ENCODE data around the gene MLN. TPM values are rescaled to one million over a fixed set of nuclear protein-coding genes. Genes with fewer than 3 reads are reported as not detected.

Gene MLN
- polyA plus RNA-seq, 1 donor from 2014 or later: not detected

DNA sequence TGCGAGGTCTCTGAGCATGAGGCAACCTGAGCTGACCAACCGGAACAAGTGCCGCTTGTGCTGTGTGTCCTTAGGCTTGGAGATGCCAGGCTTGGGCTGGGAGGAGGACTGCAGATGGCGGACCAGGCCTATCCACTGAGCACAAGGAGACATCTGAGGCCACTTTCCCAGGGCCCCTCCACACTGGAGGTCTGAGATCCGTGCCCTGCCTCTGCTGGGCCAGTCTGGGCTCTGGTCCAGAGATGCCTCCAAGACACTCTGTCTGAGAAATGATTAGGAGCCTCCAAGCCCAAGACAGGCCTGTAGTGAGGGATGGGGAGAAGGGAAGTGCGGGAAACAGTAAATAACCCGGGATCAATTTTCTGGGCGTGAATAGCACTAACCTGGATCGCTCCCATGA, 3.0 kb upstream of the MLN start:
- Histone ChIP-seq H4K20me1 (ENCODE audit: insufficient read depth) (no peaks in the 10 kb centered on the region), H3K36me3 (ENCODE audit: insufficient read depth, low read length) (no peaks in the 10 kb centered on the region), H3K9ac (ENCODE audit: low read length) (no peak overlapping the region), H3K79me2 (replicated peaks; ENCODE audit: insufficient read depth, low read length) (no peaks in the 10 kb centered on the region), H3F3A (ENCODE audit: insufficient read depth, low read length, poor library complexity, severe bottlenecking) (no peaks in the 10 kb centered on the region), H3K27ac (ENCODE audit: low read length) (no peak overlapping the region), H3K9me3 (ENCODE audit: low read length) (no peaks in the 10 kb centered on the region), H3K4me2 (ENCODE audit: low read length) (no peak overlapping the region), H2AFZ (ENCODE audit: low read depth, low read length) (no peak overlapping the region), H3K9me2 (ENCODE audit: insufficient read depth, low read length) (no peaks in the 10 kb centered on the region), H3K4me3 (ENCODE audit: low read length) (no peak overlapping the region), H3K27me3 (ENCODE audit: insufficient read depth, low read depth, low read length) (peaks cover 3% of the 10 kb centered on the region)
- TF ChIP-seq EZH2 (IDR thresholded peaks at IDR 0.05; ENCODE audit: borderline replicate concordance, insufficient read depth, low read length, poor library complexity, severe bottlenecking): no peak
- TF ChIP-seq, protein P1, sequence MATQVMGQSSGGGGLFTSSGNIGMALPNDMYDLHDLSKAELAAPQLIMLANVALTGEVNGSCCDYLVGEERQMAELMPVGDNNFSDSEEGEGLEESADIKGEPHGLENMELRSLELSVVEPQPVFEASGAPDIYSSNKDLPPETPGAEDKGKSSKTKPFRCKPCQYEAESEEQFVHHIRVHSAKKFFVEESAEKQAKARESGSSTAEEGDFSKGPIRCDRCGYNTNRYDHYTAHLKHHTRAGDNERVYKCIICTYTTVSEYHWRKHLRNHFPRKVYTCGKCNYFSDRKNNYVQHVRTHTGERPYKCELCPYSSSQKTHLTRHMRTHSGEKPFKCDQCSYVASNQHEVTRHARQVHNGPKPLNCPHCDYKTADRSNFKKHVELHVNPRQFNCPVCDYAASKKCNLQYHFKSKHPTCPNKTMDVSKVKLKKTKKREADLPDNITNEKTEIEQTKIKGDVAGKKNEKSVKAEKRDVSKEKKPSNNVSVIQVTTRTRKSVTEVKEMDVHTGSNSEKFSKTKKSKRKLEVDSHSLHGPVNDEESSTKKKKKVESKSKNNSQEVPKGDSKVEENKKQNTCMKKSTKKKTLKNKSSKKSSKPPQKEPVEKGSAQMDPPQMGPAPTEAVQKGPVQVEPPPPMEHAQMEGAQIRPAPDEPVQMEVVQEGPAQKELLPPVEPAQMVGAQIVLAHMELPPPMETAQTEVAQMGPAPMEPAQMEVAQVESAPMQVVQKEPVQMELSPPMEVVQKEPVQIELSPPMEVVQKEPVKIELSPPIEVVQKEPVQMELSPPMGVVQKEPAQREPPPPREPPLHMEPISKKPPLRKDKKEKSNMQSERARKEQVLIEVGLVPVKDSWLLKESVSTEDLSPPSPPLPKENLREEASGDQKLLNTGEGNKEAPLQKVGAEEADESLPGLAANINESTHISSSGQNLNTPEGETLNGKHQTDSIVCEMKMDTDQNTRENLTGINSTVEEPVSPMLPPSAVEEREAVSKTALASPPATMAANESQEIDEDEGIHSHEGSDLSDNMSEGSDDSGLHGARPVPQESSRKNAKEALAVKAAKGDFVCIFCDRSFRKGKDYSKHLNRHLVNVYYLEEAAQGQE (IDR thresholded peaks at IDR 0.05; ENCODE audit: borderline replicate concordance): no peak
- no peak for TF ChIP-seq RAD21 (conservative IDR thresholded peaks at IDR 0.05)
- TF ChIP-seq TAF1 (IDR thresholded peaks at IDR 0.05; ENCODE audit: low read depth): no peak
- TF ChIP-seq EP300 (conservative IDR thresholded peaks at IDR 0.05; ENCODE audit: poor library complexity, severe bottlenecking): no peak
- TF ChIP-seq, protein P2, sequence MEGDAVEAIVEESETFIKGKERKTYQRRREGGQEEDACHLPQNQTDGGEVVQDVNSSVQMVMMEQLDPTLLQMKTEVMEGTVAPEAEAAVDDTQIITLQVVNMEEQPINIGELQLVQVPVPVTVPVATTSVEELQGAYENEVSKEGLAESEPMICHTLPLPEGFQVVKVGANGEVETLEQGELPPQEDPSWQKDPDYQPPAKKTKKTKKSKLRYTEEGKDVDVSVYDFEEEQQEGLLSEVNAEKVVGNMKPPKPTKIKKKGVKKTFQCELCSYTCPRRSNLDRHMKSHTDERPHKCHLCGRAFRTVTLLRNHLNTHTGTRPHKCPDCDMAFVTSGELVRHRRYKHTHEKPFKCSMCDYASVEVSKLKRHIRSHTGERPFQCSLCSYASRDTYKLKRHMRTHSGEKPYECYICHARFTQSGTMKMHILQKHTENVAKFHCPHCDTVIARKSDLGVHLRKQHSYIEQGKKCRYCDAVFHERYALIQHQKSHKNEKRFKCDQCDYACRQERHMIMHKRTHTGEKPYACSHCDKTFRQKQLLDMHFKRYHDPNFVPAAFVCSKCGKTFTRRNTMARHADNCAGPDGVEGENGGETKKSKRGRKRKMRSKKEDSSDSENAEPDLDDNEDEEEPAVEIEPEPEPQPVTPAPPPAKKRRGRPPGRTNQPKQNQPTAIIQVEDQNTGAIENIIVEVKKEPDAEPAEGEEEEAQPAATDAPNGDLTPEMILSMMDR (IDR thresholded peaks at IDR 0.05; ENCODE audit: poor library complexity, severe bottlenecking): no peak
- TF ChIP-seq MXI1 (conservative IDR thresholded peaks at IDR 0.05; ENCODE audit: poor library complexity, severe bottlenecking): no peak
- no peak for TF ChIP-seq SMC3 (conservative IDR thresholded peaks at IDR 0.05; ENCODE audit: poor library complexity)
- no peak for TF ChIP-seq POLR2AphosphoS5 (IDR thresholded peaks at IDR 0.05)

DNA sequence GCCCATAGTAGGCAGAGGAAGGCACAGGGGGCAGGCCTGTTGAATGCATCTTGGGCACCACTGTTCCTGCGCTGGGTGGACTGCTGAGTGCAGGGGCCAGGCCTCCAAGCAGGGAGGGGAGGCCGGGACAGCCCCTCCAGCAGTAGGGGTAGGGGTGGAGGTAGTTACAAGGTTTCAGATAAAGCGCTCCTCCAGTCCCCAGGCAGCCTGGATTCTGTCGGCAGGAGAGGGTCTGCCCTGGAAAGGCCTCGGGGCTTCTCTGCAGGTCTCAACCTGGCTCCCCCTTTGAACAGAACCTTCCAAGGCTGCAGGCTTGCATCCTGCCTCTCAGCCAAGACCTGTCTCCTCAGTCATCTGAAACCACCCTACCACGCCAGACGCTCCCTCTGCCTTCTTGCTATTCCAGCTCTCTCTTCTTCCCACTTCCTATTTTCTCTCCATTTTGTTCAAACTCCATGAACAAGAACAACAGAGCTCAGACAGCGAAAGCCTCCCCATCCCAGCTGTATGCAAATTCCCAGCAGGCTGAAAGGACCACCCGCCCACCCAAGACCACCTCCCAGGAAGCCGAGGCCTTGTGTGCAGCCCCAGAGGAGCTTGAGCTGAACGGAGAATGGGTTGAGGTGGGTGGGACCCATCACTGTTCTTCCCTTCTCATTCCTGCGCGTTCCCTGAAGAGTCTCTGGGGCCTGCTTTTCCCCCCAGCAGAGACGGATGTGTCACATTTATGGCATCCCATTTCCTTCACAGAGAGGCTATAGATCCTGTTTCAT, 1.4 kb downstream of the MLN start:
- H4K20me1 ChIP-seq (ENCODE audit: insufficient read depth): no peaks in the 10 kb centered on the region
- no peaks in the 10 kb centered on the region for H3K27me3 ChIP-seq (ENCODE audit: insufficient read depth, low read depth, low read length)
- no peak overlapping the region for H2AFZ ChIP-seq (ENCODE audit: low read depth, low read length)
- H3F3A ChIP-seq (ENCODE audit: insufficient read depth, low read length, poor library complexity, severe bottlenecking): no peaks in the 10 kb centered on the region
- H3K36me3 ChIP-seq (ENCODE audit: insufficient read depth, low read length): no peaks in the 10 kb centered on the region
- H3K9ac ChIP-seq (ENCODE audit: low read length): no peak overlapping the region
- no peaks in the 10 kb centered on the region for H3K9me2 ChIP-seq (ENCODE audit: insufficient read depth, low read length)
- TF ChIP-seq MXI1 (conservative IDR thresholded peaks at IDR 0.05; ENCODE audit: poor library complexity, severe bottlenecking) (no peak), EZH2 (IDR thresholded peaks at IDR 0.05; ENCODE audit: borderline replicate concordance, insufficient read depth, low read length, poor library complexity, severe bottlenecking) (no peak), SMC3 (conservative IDR thresholded peaks at IDR 0.05; ENCODE audit: poor library complexity) (no peak), EP300 (conservative IDR thresholded peaks at IDR 0.05; ENCODE audit: poor library complexity, severe bottlenecking) (no peak), TAF1 (IDR thresholded peaks at IDR 0.05; ENCODE audit: low read depth) (no peak), RAD21 (conservative IDR thresholded peaks at IDR 0.05) (no peak), POLR2AphosphoS5 (IDR thresholded peaks at IDR 0.05) (no peak)
- TF ChIP-seq, protein P1 (IDR thresholded peaks at IDR 0.05; ENCODE audit: borderline replicate concordance): no peak
- TF ChIP-seq, protein P2 (IDR thresholded peaks at IDR 0.05; ENCODE audit: poor library complexity, severe bottlenecking): no peak
- no peak overlapping the region for H3K4me3 ChIP-seq (ENCODE audit: low read length)
- no peaks in the 10 kb centered on the region for H3K79me2 ChIP-seq (replicated peaks; ENCODE audit: insufficient read depth, low read length)
- no peak overlapping the region for H3K4me2 ChIP-seq (ENCODE audit: low read length)
- H3K9me3 ChIP-seq (ENCODE audit: low read length): no peaks in the 10 kb centered on the region
- no peak overlapping the region for H3K27ac ChIP-seq (ENCODE audit: low read length)

Data from neural cell (in vitro differentiated cells).